Hematopoietic multipotent progenitor cell treated with erythropoietin and hydrocortisone succinate and interleukin-3 and kit ligand, for 15 days (in vitro differentiated cells): Measurements from ENCODE around the gene HHIPL1.
A peak's percentile ranks its signal among the peaks of the same experiment; 100 is the strongest.

Experiments
- DNase-seq: peaks from one replicate; pipeline ENCODE4 v3.0.0-alpha.2; 2015; ENCODE audit warnings: low spot score

The HHIPL1 gene

GRCh38 chr14:99644723-99645544, at the start of gene HHIPL1:
Gene HHIPL1 (plus strand): TSS chr14:99645129. CDS start chr14:99645208, 79 bp downstream.
- DNase-seq, result no peak

DNA sequence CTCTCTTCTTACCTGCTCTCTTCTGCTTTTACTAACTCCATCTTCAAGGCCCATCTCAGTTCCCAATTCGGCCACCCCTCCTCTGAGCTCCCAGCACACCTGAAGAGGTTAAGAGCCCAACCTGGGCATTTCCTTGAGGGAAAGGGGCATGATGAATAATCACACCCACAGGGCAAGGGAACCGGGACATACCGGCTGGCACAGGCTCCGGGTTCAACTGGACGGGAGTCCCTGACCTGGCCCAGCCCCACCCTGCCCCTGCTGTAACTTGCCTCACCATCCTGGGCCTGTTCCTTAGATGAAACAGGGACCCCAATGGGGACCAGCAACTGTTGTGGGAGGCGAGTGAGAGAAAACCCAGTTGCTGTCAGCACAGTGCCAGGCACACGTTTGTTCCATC, 49.4 kb upstream of the HHIPL1 start:
- DNase-seq, result no peak

- DNase-seq, result no peak
Measured at GRCh38 chr14:99596071-99596627, 48.8 kb upstream of the HHIPL1 start.

DNA sequence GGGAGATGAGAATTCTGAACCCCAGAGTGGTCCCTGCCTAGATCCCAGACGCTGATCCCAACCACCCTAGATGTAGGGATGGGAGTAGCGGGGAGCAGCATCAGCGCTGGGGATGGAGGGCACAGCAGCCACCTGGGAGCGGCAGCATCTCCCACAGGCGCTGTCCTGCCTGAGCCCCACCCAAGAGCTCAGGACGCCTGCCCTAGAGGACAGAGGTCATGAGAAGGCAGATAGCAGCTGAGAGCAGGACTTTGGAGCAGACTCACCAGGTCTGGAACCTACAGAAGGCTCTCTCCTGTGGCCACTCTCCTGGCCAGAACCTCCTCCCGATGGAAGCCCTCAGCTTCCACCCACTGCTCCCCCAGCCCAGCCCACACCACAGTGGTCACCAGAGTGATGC, 48.2 kb upstream of the HHIPL1 start:
- DNase-seq, result no peak

DNA sequence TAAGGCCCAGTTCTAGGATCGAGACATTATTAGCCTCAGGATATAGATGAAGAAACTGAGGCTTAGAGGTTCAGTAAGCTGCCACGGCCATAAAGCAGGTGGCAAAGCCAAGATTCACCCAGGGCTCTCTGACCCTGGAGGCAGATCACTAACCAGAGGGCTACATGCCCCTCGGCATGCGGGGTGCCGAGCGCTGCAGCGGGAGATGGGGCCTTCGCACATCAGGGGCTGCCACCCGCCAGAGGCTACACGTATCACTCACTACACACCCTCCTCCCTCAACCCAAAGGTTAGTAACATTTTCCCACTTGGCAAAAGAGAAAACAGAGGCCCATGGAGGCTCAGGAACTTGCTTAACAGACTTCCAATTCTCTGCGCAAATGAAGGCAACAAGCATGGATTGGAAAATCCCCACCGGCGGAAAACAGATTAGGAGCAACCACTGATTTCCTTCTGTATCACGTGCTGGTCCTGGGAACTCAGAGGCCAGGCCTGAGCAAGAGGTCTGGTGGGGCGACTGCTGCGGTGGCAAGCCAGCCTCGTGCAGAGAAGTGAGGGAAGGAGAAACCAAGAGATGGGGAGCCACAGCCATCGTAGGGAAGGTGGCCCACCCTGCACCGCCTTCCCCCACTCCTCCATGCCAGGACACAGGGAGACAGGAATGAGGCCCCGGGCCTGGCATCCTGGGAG, 46.9 kb upstream of the HHIPL1 start:
- DNase-seq, result no peak

DNA sequence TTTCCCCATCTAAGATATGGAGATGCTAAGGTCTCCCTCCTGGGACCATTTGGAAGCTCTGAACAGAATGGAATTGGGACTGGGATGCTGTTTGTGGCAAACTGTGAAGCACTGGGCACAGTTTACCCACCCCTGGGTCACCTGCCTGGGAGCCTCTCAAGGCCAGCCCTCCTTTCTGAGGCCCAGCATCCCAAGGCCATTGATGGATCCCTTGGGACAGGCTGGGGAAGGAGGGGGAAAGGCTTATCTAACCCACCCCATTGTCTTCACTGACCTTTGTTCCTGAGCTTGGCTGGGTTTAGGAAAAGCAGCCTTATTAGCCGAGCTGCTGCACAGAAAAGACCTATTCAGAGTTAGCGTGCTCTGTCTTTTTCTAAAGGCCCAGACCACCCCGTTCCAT, 46.2 kb upstream of the HHIPL1 start:
- no peak for DNase-seq

DNA sequence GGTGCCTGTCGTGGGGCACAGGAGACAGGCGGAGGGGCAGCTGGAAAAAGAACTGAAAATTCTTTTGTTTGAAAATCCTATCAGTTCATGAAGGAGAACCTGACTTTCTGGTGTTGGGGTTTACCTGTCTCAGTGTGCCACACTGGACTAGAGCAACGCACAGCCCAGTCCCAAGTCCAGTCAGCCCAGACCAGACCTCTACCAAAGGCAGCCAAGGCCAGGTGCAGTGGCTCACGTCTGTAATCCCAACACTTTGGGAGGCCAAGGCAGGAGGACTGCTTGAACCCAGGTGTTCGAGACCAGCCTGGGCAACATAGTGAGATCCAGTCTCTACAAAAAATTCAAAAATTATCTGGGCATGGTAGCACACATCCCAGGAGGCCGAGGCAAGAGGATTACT, 45.5 kb upstream of the HHIPL1 start:
- no peak for DNase-seq

DNA sequence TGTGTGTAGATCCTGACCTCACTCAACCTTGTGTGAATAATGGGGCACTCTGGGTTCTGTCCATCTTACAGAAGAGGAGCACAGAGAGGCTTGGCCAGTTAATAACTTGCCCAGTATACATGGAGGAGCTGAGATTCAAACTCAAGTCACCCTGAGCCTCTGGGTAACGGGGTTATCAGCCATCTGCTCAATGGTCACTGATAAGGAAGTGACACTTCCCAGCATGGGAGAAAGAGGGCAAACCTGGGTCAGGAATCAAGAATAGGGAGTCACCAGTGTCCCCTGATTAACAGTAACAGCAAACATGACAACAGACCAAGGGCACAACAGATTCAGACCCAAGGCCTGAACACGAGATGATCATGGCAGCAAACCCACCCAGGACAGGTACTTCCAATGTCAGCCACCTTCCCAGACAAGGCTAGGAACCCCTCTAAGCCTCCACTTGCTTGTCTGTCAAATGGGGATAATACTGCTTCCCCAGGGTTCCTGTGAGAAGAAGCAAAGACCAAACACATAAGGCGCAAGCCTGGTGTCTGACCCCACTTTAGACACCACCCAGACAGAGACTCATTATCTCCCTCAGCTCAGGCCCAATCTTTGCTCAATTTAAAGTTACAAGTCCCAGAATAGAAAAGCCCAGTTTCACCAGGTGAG, 44.6 kb upstream of the HHIPL1 start:
- no peak for DNase-seq

GRCh38 chr14:99601361-99601831, 43.5 kb upstream of the HHIPL1 start:
- DNase-seq, result no peak

GRCh38 chr14:99602054-99602787, 42.7 kb upstream of the HHIPL1 start:
- no peak for DNase-seq

- DNase-seq, result no peak
Measured at GRCh38 chr14:99602788-99603415, 42.0 kb upstream of the HHIPL1 start.

DNA sequence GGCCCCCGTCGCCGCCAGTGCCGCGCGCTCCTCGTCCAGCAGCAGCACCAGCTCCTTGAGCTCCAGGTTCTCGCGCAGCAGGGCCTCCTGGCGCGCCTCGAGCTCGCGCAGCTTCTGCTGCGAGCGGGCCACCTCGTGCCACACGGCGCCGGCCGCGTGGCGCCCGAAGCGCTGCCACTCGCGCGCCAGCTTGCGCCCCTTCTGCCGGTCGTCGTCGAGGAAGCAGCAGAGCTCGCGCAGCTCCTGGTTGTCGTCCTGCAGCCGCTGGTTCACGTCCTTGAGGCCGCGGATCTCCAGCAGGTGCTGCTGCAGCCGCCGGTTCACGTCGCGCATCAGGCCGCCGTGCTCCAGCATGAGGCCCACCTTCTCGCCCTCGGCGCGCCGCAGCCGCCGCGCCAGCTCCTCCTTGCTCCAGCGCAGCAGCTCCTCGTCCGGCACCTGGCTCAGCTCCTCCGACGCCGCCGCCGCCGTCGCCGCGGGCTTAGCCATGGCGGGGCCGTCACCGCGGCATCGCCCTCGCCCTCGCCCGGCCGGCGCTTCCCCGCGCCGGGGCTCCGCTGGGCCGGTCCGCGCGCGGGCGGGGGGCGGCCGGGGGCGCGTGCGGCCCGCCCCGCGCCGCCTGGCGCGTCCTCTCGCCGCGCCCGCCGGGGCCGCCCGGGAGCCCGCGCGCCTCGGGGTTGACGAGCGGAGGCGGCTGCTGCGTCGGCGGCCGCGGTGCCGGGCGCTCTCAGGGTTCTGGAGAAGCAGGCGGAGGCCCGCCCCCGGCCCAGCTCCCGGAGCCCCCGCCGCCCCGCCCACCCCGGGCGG, 41.3 kb upstream of the HHIPL1 start, which contains the start of gene CCDC85C:
CCDC85C (minus strand) TSS at position 737 of the 807 bp plus-strand sequence; CDS start at position 489, 248 bp downstream.
- DNase-seq, result no peak

DNA sequence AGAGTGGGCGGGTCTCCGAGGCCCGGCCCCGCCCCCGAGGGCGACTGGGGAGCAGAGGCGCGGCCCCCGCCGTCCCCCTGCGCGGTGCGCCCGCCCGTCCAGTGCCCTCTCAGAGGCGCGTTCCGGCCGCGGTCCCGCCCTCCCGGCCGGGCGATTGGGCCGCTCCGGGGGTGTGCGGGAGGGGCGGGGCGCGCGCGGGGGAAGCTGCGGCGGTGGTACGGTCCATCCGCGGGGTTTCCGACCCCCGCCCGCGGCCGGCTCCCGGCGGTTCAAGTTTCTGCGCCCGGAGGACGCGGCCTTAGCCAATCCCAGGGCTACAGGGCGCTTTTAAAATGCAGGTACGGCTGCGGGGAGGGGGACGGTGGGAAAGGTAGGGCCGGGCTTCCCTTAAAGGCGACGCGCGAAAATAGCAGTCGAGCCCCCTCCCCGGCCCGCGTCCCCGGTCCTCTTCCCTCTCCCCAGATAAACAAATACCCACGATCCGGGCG, 40.6 kb upstream of the HHIPL1 start:
- peak; percentile 28 for DNase-seq

- no peak for DNase-seq
Measured at GRCh38 chr14:99604766-99605298, 40.1 kb upstream of the HHIPL1 start.

DNA sequence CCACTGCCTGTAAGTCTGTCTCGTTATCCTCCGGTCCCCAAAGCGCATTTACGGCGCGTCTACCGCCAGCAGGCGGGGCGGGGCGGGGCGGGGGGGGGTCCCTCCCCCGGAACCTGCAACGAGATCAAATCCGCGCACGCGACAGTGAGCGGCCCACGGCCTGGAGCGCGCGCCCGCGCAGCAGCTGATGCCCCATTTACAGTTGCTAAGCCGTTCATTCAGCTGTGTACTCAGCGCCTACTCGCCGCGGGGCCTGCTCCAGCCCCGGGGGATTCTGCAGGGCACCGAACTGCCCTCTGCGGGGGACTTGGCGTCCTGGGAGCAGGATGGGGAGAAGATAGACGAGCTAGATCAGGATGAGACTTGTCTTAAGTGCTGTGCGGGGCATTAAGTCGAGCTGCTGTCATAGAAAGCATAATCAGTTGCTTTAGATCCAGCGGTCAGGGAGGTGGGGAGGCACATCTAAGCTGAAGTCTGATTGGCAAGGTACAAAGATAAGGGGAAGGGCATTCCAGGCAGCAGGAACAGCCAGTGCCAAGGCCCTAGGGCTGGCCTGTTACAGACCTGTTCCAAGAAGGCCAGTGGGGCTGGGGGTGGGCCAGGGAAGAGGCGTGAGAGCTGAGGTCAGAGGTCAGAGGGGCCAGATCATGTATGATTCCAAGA, 39.5 kb upstream of the HHIPL1 start:
- DNase-seq, result no peak

GRCh38 chr14:99606359-99606758, 38.6 kb upstream of the HHIPL1 start:
- no peak for DNase-seq

DNA sequence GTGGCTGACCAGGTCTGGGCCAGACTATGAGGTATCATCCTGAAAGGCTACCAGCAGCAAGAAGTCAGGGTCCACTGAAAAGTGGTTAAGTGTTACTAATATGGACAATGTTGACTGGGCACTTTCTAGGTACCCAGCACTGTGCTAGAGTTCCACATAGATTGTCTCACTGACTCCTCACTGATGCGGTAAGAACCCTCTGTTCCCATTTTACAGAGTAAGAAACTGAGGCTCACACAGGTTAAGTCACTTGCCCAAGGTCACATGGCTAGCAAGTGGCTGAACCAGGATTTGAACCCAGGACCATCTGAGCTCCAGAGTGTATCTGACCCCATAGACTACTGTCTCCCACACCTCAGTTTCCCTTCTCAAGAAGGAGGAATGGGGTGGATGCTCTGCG, 36.3 kb upstream of the HHIPL1 start:
- DNase-seq, result no peak

- no peak for DNase-seq
Measured at GRCh38 chr14:99609245-99610170, 35.4 kb upstream of the HHIPL1 start.
